HepG2 (cell line): ENCODE results near the gene TNNI3. TPM values are rescaled to one million over a fixed set of nuclear protein-coding genes. Genes with fewer than 3 reads are reported as not detected.

ENCODE experiments used
- AHDC1 ChIP-seq: sonication (generic); formaldehyde crosslinking; IDR thresholded peaks from 2 replicates; pipeline ENCODE4 v1.5.1; 2020; ENCODE audit warnings: mild to moderate bottlenecking, missing genetic modification reagents, borderline replicate concordance
- ATF3 ChIP-seq: sonication (generic); formaldehyde crosslinking; IDR thresholded peaks from 2 replicates; pipeline ENCODE4 v1.4.0; 2020; ENCODE audit warnings: missing genetic modification reagents
- CCDC6 ChIP-seq: sonication (generic); formaldehyde crosslinking; IDR thresholded peaks from 2 replicates; pipeline ENCODE4 v1.8.1; 2022; ENCODE audit warnings: mild to moderate bottlenecking, missing genetic modification reagents, moderate library complexity
- HOXA7 ChIP-seq: sonication (generic); formaldehyde crosslinking; IDR thresholded peaks from 2 replicates; pipeline ENCODE4 v1.8.1; 2022; ENCODE audit warnings: mild to moderate bottlenecking, missing genetic modification reagents, moderate library complexity
- THAP11 ChIP-seq: IDR thresholded peaks from 2 replicates; pipeline ENCODE4 v1.6.1; 2016; ENCODE audit warnings: missing biosample characterization, missing genetic modification reagents
- ZC3H13 ChIP-seq: sonication (generic); formaldehyde crosslinking; IDR thresholded peaks from 2 replicates; pipeline ENCODE4 v1.8.1; 2023; ENCODE audit warnings: mild to moderate bottlenecking, missing genetic modification reagents, moderate library complexity
- ZFX ChIP-seq: sonication (generic); formaldehyde crosslinking; IDR thresholded peaks from 2 replicates; pipeline ENCODE4 v1.4.0; 2020; ENCODE audit warnings: mild to moderate bottlenecking, low read depth, missing genetic modification reagents, moderate library complexity
- ZKSCAN8 ChIP-seq: IDR thresholded peaks from 2 replicates; pipeline ENCODE4 v1.6.1; 2016; ENCODE audit warnings: borderline replicate concordance, missing genetic modification reagents, missing compliant biosample characterization
- ZNF234 ChIP-seq: sonication (generic); formaldehyde crosslinking; conservative IDR thresholded peaks from 2 replicates; pipeline ENCODE4 v1.5.1; 2020; ENCODE audit warnings: mild to moderate bottlenecking, missing genetic modification reagents
- ZNF530 ChIP-seq: sonication (generic); formaldehyde crosslinking; IDR thresholded peaks from 2 replicates; pipeline ENCODE4 v1.5.0; 2020; ENCODE audit warnings: low read depth, mild to moderate bottlenecking, missing genetic modification reagents
- ZNF75D ChIP-seq: sonication (generic); formaldehyde crosslinking; IDR thresholded peaks from 2 replicates; pipeline ENCODE4 v1.8.1; 2023; ENCODE audit warnings: missing genetic modification reagents, mild to moderate bottlenecking, borderline replicate concordance
- ZNF780A ChIP-seq: sonication (generic); formaldehyde crosslinking; IDR thresholded peaks from 2 replicates; pipeline ENCODE4 v1.8.0; 2022; ENCODE audit warnings: mild to moderate bottlenecking, missing genetic modification reagents, moderate library complexity
- ZNF841 ChIP-seq: sonication (generic); formaldehyde crosslinking; IDR thresholded peaks from 2 replicates; pipeline ENCODE4 v1.8.1; 2023; ENCODE audit warnings: missing genetic modification reagents, borderline replicate concordance
- polyA plus RNA-seq, 8 experiments: library from polyadenylated mRNA; depleted of rRNA in 3 of 8; stranded (reverse) in 7 of 8; unstranded in 1 of 8; fragments of >200 nt; fragmentation: Illumina TruSeq in 4 of 8; extraction: Trizol in 4 of 8; gene quantifications; 2 replicates each; pipeline versions ENCODE4 v1.2.1 to v1.2.3, GENCODE V29; 2011 to 2016; ENCODE audit warnings: low read depth in 4 of 8, missing spikeins in 1 of 8, mixed read lengths in 1 of 8; ENCODE audit not compliant: insufficient read depth in 1 of 8
- total RNA-seq, 5 experiments: library from RNA; depleted of rRNA; stranded (reverse); fragments of >200 nt; fragmentation: Illumina TruSeq; extraction: Trizol; gene quantifications; 2 replicates each; pipeline ENCODE4 v1.2.3, GENCODE V29; 2016; ENCODE audit warnings: low read depth in 1 of 5
- TF ChIP-seq, protein P1 (sequence below): sonication (generic); formaldehyde crosslinking; IDR thresholded peaks from 2 replicates; pipeline ENCODE4 v1.5.0; 2020; ENCODE audit warnings: missing genetic modification reagents
- TF ChIP-seq, protein P2 (sequence below): sonication (generic); formaldehyde crosslinking; IDR thresholded peaks from 2 replicates; pipeline ENCODE4 v1.8.1; 2022; ENCODE audit warnings: low read depth, mild to moderate bottlenecking, missing genetic modification reagents
- TF ChIP-seq, protein P3 (sequence below): sonication (generic); formaldehyde crosslinking; IDR thresholded peaks from 2 replicates; pipeline ENCODE4 v1.4.0; 2020; ENCODE audit warnings: missing genetic modification reagents

TNNI3 gene
- total and polyA plus RNA-seq, 2 of the 13 experiments (the other 11 are each of a cell fraction or from before 2014, with no cell fraction given): 3.5 to 3.7 TPM

DNA sequence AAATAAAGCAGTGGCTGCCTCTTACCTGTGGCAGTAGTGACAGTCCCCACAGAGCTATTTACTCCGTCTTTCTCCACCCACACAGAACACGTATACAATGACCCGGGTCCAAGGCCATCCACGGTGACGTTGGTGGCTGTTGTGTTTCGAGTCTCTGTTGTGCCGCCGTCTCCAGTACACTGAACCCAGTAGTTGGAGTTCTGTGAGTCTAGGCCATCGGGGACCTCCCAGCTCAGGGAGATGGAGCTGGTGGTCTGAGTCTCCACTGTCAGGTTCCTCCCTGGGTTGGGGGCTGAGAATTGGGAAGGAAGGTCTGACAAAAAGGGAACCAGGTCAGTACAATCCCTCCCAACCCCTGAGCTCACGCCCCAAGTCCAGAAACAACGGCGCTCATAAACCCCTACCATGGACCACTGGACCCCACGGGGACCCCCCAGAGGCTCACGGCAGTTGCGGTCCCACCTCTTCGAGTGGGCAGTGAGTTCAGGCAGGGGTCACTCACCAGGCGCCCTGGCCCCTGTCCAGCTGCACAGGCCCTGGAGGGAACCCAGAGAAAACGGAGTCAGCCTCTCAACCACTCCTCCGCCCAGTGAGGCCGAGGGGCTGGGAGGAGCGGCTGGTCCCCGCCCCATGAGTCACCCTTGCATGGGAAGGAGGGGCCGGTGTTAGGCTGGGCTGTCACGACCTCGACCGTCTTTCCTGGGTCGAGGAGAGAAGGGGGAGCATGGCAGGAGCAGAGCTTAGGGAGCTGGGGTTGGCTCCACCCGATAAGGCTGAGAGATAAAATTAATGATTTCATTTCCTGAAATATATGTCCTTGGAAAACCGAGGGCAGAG lies 49.4 kb upstream of the TNNI3 start (continued):
- TF ChIP-seq ATF3 (peak; percentile 99), ZFX (peak; percentile 92), ZNF841 (CRISPR knock-in tag) (no peak), ZNF234 (CRISPR knock-in tag) (no peak), ZNF780A (no peak), ZC3H13 (CRISPR knock-in tag) (peak; percentile 27), CCDC6 (peak; percentile 78; the same call in 1 of the 2 replicates), THAP11 (CRISPR knock-in tag) (peak; percentile 73), ZKSCAN8 (CRISPR knock-in tag) (0 out of 2 replicates have a peak, but pooled peaks have one; percentile 38), HOXA7 (no peak), AHDC1 (CRISPR knock-in tag) (peak; percentile 31), ZNF530 (CRISPR knock-in tag) (no peak), ZNF75D (CRISPR knock-in tag) (no peak)
- TF ChIP-seq, protein P1, sequence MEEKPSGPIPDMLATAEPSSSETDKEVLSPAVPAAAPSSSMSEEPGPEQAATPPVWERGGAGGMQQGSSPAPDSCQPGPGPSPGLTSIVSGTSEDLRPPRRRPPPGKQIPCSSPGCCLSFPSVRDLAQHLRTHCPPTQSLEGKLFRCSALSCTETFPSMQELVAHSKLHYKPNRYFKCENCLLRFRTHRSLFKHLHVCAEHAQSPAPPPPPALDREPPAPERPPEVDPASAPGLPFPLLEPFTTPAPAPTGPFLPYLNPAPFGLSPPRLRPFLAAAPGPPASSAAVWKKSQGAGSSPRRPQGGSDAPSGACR (CRISPR knock-in tag): peak; percentile 85
- TF ChIP-seq, protein P2, sequence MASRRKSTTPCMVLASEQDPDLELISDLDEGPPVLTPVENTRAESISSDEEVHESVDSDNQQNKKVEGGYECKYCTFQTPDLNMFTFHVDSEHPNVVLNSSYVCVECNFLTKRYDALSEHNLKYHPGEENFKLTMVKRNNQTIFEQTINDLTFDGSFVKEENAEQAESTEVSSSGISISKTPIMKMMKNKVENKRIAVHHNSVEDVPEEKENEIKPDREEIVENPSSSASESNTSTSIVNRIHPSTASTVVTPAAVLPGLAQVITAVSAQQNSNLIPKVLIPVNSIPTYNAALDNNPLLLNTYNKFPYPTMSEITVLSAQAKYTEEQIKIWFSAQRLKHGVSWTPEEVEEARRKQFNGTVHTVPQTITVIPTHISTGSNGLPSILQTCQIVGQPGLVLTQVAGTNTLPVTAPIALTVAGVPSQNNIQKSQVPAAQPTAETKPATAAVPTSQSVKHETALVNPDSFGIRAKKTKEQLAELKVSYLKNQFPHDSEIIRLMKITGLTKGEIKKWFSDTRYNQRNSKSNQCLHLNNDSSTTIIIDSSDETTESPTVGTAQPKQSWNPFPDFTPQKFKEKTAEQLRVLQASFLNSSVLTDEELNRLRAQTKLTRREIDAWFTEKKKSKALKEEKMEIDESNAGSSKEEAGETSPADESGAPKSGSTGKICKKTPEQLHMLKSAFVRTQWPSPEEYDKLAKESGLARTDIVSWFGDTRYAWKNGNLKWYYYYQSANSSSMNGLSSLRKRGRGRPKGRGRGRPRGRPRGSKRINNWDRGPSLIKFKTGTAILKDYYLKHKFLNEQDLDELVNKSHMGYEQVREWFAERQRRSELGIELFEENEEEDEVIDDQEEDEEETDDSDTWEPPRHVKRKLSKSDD (CRISPR knock-in tag): peak; percentile 10; the same call in 1 of the 2 replicates
- TF ChIP-seq, protein P3, sequence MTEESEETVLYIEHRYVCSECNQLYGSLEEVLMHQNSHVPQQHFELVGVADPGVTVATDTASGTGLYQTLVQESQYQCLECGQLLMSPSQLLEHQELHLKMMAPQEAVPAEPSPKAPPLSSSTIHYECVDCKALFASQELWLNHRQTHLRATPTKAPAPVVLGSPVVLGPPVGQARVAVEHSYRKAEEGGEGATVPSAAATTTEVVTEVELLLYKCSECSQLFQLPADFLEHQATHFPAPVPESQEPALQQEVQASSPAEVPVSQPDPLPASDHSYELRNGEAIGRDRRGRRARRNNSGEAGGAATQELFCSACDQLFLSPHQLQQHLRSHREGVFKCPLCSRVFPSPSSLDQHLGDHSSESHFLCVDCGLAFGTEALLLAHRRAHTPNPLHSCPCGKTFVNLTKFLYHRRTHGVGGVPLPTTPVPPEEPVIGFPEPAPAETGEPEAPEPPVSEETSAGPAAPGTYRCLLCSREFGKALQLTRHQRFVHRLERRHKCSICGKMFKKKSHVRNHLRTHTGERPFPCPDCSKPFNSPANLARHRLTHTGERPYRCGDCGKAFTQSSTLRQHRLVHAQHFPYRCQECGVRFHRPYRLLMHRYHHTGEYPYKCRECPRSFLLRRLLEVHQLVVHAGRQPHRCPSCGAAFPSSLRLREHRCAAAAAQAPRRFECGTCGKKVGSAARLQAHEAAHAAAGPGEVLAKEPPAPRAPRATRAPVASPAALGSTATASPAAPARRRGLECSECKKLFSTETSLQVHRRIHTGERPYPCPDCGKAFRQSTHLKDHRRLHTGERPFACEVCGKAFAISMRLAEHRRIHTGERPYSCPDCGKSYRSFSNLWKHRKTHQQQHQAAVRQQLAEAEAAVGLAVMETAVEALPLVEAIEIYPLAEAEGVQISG (CRISPR knock-in tag): peak; percentile 64
